Measurements from ENCODE around the gene SYNE4.
A peak's percentile ranks its signal among the peaks of the same experiment; 100 is the strongest.
"Not testable (repeated sequence)": the region's sequence is repeated elsewhere in the genome, so short reads cannot be mapped to it uniquely, and the experiment has no call there.

Gene SYNE4

DNA sequence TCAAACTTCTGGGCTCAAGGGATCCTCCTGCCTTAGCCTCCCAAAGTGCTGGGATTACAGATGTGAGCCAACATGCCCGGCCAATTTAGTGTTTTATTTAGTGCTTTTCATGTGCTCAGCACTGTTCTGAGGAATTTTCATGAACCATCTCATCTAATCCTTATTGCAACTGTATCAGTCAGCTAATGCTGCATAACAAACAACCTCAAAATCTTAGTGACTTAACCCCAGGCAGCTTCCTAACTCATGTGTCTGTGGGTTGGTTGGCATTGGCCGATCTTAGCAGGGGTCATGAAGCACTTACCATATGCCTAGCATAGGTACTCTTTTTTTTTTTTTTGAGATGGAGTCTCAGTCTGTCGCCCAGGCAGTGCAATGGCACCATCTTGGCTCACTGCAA lies 19.8 kb downstream of the SYNE4 start:
- no peak for DNase-seq

DNA sequence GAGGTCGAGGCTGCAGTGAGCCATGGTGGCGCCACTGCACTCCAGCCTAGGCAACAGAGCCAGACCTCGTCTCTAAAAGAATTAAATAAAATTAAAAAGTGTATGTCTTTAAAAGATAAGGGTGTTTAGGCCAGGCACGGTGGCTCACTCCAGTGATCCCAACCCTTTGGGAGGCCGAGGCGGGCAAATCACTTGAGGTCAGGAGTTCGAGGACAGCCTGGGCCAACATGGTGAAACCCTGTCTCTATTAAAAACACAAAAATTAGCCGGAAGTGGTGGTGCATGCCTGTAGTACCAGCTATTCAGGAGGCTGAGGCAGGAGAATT lies 21.1 kb downstream of the SYNE4 start:
- DNase-seq: no peak

DNA sequence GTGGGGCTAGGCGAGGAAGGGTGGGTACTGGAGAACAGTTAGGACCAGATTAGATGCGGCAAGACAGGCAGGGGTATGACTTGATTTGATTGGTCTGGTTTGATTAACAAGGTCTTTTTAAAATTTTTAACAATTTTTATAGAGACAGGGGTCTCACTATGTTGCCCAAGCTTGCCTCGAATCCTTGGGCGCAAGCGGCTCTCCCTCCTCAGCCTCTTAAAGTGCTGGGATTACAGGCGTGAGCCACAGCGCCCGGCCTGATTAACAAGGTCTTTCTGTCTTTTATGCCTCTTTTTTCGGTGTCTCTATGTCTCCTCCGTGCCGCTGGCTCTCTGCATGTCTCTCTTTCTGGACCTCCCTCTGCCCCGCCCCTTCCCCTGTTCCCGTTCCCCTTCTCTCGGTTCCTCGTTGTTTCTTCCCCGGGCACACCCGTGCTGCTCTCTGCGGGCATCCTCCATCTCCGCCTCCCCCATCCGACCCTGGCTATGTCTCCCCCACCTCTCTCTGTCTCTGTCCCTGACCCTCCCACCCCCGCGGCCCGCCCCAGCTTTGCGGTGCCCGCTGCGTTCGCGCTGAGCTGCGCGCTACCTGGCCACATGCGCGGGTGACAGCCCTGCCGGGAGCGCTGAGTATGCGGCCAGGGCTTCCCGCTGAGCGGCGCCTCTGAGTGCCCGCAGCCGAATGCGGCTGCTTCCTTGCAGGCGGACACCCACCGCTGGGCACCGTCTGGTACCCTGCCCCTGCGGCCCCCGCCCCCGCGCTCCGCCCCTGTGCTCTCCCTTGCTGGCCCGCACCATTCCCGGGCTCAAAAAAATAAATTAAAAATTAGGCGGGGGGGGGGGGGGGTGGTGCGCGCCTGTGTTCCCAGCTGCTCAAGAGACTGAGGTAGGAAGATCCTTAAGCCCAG lies 21.7 kb downstream of the SYNE4 start:
- DNase-seq: peak; percentile 68 to 88 (median 81)

DNA sequence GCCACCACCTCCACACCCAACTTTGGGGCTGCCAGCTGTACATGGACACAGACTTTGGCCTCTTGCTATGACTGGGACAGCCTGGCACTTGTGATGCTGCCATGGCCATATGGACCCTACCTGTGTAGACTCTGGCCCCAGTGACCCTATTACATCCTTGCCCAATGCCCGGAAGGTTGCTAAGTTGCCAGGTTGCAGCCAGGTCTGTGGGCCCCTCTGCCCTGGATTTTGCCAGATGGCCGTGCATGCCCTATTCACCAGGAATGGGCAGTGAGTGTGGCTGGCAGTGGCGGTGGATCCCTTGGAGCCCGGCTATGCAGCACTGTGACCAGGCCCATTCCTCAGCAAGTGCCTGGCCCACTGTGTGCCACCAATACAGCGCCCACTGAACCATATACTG lies 22.5 kb downstream of the SYNE4 start:
- DNase-seq: no peak

DNA sequence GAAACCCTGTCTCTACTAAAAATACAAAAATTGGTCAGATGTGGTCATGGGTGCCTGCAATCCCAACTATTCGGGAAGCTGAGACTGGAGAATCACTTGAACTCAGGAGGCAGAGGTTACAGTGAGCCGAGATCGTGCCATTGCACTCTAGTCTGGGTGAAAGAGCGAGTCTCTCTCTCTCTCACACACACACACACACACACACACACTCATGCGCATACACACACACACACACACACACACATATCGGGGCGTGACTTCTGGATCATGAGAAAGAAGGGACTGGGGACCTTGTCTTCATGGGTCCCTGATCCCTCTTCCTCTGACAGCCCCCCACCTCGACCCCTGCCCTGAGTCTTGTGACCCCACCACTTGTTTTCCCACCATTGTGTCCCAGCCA lies 25.4 kb downstream of the SYNE4 start:
- no peak for DNase-seq

DNA sequence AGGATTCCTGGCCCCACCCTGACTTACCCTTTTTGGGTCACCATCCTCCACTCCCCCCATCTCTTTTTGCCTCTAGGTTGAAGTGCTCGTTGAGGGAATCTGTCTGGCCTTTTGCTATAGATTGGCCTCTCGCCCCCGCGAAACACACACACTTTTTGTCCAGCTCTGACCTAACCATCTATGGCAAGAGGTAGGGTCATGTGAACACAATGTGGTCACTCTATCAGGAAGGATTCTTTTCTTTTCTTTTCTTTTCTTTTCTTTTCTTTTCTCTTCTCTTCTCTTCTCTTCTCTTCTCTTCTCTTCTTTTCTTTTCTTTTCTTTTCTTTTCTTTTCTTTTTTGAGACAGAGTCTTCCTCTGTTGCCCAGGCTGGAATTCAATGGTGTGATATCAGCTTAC lies 27.6 kb downstream of the SYNE4 start:
- not testable (repeated sequence) for DNase-seq

DNA sequence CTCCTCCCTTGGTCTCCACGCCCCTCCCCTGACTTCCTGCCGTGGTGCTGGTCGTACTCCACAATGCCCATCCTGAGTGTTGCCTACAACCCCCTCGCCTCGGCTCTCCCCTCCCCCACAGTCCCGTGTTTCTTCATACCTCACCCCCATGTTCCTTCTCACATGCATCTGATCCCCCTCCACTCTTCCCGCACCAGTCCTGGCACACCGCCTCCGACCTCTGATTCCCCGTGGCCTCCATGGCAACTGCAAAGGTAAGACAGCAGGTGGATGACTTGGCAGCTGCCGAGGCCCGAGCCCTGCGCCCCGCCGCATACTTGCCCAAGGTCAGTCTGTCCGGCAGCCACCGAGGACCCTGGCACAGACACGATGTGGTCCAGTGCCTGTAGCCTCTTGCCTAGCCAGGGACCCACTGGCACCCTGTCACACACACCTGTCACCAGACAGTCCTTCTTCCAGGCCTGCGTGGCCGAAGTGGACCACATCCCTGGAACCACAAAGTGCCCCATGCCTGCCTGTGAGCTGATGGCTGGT lies 29.7 kb downstream of the SYNE4 start:
- DNase-seq: peak in 1 of 3 experiments; percentile 14

DNA sequence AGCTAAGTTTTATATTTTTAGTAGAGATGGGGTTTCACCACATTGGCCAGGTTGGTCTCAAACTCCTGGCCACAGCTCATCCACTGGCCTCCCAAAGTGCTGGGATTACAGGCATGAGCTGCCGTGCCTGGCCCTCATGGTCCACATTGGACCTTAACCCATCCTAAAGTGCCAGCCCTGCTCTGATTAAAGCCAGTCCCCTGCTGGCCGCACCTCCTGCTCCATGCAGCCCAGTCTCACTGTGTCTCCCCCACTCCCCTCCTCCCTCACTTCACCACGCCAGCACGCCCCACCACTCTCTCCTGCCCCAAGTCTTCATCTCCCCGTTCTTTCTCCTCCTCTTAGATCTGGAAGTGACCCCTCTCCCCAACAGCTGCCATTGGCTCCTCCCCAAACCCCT lies 30.3 kb downstream of the SYNE4 start:
- no peak for DNase-seq

DNA sequence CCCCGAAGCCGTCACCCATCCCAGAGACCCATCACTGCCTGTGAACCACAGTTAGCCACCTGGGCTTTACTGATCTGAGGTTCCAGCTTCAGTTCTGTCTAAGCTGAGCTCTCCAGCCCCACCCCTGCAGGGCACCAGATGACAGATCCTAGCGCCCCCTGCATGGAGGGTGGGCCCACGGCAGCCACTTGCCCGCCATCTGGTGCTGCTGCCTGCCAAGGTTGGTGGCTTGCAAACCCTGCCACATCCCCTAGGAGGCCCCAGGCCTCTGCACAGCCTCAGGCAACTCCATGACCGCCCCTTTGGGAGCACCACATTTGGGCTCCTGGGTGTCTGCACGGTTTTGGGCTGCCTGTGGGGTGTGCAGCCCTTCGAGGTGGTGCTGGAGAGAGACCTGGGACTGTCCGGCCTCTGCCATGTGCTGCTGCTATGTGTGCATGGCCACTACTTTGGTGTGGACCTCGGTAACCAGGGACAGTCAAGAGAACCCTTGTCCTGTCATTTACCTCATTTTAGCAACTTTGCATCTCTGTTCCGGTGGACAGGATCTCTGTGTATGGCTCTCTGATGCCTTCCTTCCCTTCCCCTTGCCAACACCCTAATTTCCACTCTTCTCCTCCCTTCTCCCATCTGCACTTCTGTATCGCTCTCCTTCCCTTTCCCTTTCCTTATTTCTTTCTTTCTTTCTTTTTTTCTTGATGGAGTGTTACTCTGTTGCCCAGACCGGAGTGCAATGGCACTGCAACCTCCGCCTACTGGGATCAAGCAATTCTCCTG lies 31.0 kb downstream of the SYNE4 start:
- no peak for DNase-seq

DNA sequence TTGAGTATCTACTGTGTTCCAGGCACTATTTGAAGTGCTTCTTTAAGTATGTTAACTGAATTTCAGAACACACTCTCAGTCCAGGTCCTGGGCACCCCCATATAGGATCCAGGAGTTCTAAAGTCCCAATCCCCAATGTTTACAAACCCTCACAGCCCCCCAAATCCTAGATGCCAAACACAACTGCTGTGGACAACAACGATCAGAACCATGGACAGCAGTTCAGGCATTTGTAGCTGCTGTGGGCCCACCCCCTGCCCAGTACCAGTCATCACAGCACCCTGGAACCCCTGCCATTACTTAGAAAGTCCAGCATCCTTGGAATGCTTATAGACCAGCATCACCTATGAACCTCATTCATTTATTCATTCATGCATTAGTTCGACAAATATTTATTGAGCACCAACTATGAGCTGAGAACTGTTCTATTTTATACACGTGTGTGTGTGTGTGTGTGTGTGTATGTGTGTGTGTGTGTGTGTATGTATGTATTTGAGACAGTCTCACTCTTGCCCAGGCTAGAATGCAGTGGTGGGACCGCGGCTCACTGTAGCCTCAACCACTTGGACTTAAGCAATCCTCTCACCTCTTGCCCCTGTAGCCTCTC lies 32.9 kb downstream of the SYNE4 start:
- no peak for DNase-seq

DNA sequence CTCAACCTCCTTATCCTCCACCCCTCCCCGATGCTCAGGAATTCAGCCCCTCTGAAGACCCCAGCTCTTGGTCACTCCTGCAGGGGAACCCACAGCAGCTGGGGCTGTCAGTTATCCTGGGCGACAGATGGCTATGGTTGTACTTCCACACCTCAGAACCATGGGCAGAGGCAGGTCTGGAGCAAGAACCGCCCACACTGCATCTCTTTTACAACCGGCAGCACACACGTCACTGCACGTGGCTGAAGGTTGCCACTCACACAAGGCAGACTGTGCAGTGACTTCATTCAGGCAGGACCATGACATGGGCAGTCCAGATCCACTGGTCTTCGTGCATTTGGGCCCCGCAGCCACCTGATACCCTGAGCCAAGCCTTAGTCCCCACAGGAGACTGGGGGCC lies 35.1 kb downstream of the SYNE4 start:
- DNase-seq: no peak

DNA sequence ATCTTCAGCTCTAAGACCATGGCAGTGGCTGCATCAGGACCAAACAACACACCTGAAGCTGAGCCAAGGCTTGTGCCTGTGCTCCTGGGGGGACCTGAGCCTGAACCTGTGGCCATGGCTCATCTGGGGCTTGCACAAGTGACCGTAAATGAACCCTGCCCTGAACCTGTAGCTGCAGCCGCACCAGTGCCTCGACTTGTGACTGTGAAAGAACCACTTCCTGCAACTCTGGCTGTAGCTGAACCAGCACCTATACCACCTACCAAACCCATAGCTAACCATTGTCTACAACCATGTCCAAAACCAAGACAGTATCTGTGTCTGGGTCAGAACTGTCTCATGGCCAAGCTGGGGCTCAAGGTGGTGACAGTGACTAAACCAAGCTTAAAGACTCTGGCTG lies 41.8 kb downstream of the SYNE4 start:
- DNase-seq: no peak

DNA sequence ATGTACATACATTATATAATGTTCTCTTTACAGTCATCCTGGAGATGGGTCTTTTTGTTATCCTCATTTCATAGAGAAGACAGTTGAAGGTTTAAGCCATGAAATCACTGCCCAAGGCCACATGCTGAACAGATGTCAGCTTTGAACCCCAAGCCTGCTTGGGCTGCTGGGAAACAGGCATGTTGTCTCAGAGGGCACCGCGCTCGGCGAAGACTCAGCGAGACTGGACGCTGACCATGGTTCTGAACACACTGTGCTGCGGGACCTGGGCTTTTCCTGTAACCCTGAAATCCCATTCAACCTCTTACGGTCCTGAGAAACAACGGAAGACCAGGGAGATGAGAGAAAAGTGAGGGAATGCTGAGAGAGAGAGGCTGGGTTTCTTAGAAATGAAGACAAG lies 45.1 kb downstream of the SYNE4 start:
- no peak for DNase-seq

DNA sequence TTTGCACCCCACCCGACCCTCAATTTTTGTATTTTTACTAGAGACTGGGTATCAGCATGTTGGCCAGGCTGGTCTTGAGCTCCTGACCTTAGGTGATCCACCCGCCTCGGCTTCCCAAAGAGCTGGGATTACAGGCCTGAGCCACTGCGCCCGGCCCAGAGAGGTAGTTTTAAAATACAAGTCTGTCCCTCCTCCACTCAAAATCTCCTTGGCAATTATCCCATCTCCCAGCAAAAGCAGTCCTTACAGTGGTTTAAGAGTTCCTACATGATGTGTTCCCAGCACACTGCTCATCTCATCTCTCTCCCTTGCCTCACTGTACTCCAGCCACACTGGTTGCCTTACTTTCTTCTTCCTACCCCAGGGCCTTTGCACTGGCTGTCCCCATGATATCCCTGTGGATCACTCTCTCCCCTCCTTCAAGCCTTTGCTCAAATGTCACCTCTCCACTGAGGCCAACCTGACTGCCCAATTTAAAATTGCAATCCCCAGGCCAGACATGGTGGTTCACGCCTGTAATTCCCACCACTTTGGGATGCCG lies 48.1 kb downstream of the SYNE4 start:
- no peak for DNase-seq

DNA sequence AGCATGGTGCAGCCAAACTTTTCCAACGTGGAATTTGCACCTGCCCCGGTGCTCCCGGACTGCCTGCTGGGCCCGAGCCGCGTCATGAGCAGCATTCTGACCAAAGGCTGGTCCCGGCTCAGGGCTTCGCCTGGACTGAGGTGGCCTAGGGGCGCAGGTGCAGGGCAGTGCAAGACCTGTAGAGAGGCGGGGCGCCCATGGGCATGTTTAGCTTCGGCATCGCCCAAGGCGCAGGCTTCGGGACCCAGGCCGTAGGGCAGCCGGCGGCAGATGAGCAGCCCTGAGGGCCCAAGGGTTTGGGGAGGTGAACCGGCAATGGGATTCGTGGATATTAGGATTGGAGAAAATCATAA lies 48.7 kb downstream of the SYNE4 start:
- no peak for DNase-seq

DNA sequence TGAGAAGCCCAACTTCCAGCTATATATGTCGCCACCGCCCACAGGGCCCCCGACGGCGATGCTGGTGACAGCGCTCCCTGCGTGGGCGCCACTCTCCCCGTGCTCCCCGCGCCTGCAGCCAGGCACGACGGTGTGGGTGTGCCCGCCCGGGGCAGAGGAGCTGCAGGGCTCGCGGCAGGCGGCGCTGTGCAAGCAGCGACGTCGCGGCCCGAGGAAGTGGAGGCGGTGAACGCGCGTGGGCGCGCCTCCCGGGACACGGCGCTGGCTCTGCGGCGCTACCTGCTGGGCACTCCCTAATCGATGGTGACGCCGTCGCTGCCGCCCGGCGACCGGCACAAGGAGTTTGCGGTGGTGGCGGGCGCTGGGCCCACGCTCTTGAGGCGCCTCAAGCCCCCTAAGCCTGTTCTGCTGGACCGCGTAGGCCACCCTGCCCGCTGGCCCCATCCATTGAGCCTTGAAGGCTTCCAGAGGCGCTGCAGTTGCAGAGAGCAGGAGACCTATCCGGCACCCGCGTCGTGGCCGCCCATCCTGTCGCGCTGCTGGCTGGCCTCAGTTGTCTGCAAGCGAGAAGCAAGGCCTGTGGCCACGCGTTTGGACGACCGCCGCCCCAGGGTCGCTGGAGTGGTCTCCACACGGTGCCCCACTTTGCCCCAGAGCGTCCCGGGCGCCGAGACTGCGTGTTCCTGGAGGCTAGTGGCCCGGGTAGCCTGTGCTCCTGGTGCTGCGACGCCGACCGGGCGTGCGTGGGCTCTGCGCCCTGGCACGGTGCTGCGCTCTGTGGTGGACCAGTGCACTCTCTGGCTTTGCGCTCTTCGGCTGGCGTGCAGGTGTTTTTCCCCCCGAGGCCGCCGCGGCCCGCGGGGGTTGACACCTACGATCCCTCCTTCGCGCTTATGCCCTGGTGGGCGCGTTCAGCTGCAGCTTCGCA lies 49.3 kb downstream of the SYNE4 start:
- DNase-seq: peak in 2 of 3 experiments; percentile 10 to 14

DNA sequence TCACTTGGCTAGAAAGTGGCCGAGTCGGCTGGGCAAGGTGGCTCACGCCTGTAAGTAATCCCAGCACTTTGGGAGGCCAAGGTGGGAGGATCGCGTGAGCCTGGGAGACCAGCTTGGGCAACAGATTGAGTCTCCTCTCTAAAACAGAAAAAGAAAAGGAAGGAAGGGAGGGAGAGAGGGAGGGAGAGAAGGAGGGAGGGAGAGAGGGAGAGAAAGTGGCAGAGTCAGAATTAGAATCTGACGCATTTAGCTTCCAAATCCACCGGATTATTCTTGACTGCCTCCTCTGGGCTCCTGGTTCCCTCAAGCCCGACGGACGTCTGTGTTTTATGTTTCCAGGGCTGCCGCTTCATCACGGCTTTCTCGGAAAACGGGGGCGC lies 50.0 kb downstream of the SYNE4 start:
- no peak for DNase-seq

DNA sequence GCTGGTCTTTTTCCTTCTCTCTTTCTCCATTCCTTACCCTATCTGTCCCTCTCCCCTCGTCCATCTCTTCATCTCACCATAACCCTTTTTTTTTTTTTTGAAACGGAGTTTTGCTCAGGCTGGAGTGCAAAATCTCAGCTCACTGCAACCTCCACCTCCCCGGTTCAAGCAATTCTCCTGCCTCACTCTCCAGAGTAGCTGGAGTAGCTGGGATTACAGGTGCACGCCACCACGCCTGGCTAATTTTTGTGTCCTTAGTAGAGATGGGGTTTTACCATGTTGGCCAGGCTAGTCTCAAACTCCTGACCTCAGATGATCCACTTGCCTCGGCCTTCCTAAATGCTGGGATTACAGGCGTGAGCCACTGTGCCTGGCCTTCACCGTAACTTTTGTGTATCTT lies 51.2 kb downstream of the SYNE4 start:
- not testable (repeated sequence) for DNase-seq

DNA sequence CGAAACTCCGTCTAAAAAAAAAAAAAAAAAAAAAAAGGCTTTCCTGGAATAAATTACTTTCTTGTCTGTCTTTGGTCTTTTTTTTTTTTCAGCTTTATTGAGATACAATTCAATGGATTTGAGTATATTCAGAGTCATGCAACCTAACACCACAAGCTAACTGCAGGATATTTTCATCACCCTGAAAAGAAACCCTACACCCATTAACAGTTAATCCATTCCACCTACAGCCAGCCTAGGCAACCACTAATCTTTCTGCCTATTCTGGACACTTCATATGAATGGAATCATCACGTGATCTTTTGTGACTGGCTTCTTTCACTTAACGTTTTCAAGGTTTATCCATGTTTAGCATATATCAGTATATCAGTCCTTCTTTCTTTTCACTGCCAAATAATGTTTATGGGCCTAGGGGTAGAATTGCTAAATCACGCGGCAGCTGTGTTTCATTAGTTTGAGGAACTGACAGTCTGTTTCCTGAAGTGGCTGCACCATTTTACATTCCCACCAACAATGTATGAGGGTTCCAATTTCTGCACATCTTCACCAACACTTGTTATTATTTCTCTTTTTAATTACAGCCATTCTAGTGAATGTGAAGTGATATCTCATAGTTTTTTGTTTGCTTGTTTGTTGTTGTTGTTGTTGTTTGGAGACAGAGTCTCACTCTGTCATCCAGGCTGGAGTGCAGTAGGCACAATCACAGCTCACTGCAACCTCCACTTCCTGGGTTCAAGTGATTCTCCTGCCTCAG lies 52.6 kb downstream of the SYNE4 start:
- no peak for DNase-seq
